ENCODE data around the gene CD3D. TPM values are rescaled to one million over a fixed set of nuclear protein-coding genes. Genes with fewer than 3 reads are reported as not detected.

The CD3D gene
- not detected in 2 replicates for total RNA-seq

DNA sequence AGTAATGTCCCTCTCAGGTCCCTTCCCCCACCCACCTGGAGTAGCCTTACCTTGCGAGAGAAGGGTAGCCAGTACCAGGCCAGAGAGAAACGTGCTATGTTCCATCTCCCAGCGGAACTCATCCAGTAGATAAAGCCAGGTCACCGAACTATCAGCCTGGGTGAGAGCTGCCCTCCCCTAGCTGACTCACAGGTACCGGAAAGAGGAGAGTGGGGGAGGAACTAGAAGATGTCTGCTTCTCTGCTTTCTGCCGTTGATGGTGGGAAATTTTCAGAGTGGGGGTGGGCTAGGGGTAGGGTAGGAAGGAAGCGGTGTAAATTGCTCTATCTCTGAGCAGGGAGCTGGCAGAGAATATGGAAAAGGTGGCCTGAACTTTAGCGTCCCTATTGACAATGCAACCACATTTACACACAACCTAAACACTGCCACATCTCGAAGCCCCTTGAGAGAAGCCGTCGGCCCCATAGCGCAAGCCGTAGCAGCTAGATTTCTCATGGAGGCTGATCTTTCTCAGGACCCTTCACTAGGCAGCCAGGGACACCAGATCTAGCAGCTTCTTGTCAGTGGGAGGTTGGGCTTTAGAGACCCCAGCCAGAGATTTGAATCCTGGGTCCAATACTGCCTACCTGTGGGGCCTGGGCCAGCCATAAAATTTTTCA is at the start of gene CD3D:
Gene CD3D (minus strand): TSS at position 203 of the 659 bp plus-strand sequence. CDS start 98 bp downstream, at position 105.

DNA sequence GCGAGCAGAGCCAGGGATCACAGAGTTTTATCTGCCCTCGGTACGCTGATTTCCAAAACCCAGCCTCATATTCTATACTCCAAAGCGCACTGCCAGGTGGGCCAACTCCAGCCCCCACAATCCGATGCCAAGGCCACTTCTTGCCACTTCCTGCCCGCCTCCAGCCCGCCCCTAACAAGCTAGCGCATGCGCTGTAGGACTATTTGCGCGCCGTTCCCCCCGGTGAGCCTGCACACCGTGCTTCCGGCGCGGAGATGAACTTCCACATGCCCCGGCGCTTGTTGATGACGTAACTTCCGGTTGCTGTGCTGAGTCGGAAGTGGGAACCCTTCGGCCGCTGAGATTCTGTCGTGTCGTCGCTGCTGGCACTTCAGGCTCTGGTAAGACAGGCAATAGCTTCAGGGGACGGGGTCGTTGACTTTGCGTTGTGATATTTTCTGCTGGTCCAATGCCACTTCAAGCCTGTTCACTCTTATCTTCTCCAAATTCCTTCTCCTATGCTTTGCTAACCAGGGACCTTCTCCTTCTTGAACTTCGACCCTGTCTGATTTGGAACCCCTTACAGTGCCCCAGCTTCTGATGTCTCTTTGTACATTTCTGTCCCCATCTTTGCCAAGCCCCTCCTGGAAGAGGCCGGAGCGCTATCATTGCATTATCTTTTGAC is 16.9 kb upstream of the CD3D start, which contains the start of gene UBE4A:
Gene UBE4A (plus strand): TSS at position 306 of the 664 bp plus-strand sequence. CDS start 5,481 bp downstream, outside the sequence.

GRCh38 chr11:118343981-118344515 is 1.5 kb upstream of the CD3D start, which contains the start of gene CD3G:
CD3G (plus strand) TSS chr11:118344344; CDS start chr11:118344424, 80 bp downstream.

GRCh38 chr11:118304568-118305248 is 37.8 kb downstream of the CD3D start, which contains the start of gene CD3E:
CD3E (plus strand) TSS chr11:118304730; CDS start chr11:118304953, 223 bp downstream.

Other genes starting within 250 kb of the CD3D start
- gene SCN4B, start 189.9 kb downstream of the CD3D start, total RNA-seq = 1.6 and 2.3 TPM in 2 replicates
- 0.23 and 0.42 TPM in 2 replicates for gene SCN2B, start 166.1 kb downstream of the CD3D start, total RNA-seq
- not detected in 2 replicates for gene JAML, start 117.7 kb downstream of the CD3D start, total RNA-seq
- 16.5 and 20.0 TPM in 2 replicates for gene MPZL3, start 90.3 kb downstream of the CD3D start, total RNA-seq
- gene MPZL2, start 78.4 kb downstream of the CD3D start, total RNA-seq = 114 and 137 TPM in 2 replicates
- gene CD3E, start 38.0 kb downstream of the CD3D start, total RNA-seq = not detected in 2 replicates
- gene CD3G, start 1.6 kb upstream of the CD3D start, total RNA-seq = not detected in 2 replicates
- 22.4 and 32.5 TPM in 2 replicates for gene UBE4A, start 16.9 kb upstream of the CD3D start, total RNA-seq
- gene ATP5MG, start 58.9 kb upstream of the CD3D start, total RNA-seq = 64.5 and 68.8 TPM in 2 replicates
- 13.2 and 23.0 TPM in 2 replicates for gene KMT2A, start 93.8 kb upstream of the CD3D start, total RNA-seq
- gene TTC36, start 184.8 kb upstream of the CD3D start, total RNA-seq = 0.71 and 3.3 TPM in 2 replicates
- 32.8 and 40.8 TPM in 2 replicates for gene TMEM25, start 188.5 kb upstream of the CD3D start, total RNA-seq
- gene IFT46, start 223.2 kb upstream of the CD3D start, total RNA-seq = 17.9 and 20.5 TPM in 2 replicates
- 84.0 and 111 TPM in 2 replicates for gene ARCN1, start 229.7 kb upstream of the CD3D start, total RNA-seq

All from airway epithelial cell (primary cell).